Measurements from ENCODE around the gene LAMA3.

The LAMA3 gene

GRCh38 chr18:23658285-23658684 is 31.0 kb upstream of the LAMA3 start:
- ATAC-seq (replicated peaks) (no peak), DNase-seq (no peak)
- peaks cover 47 to 55% of the 10 kb centered on the region in 2 donors for H3K27me3 Mint-ChIP-seq
- H3K9me3 Mint-ChIP-seq, result no peaks in the 10 kb centered on the region
- peaks cover 0 to 4% of the 10 kb centered on the region in 2 donors for H3K36me3 Mint-ChIP-seq
- H3K27ac Mint-ChIP-seq, result no peak overlapping the region
- no peak overlapping the region for H3K4me3 Mint-ChIP-seq
- peaks cover 10 to 16% of the 10 kb centered on the region in 2 donors for H3K4me1 Mint-ChIP-seq

GRCh38 chr18:23661735-23662308 is 27.4 kb upstream of the LAMA3 start:
- Mint-ChIP-seq H3K4me3 (peak overlapping the region; percentile 71 to 76), H3K27me3 (peaks cover 54 to 59% of the 10 kb centered on the region in 2 donors), H3K27ac (no peak overlapping the region), H3K4me1 (peaks cover 10 to 19% of the 10 kb centered on the region in 2 donors), H3K9me3 (no peaks in the 10 kb centered on the region), H3K36me3 (peaks cover 0 to 4% of the 10 kb centered on the region in 2 donors)
- no peak for DNase-seq
- no peak for ATAC-seq (replicated peaks)

GRCh38 chr18:23662309-23663263 is 26.7 kb upstream of the LAMA3 start, which contains the start of gene ANKRD29:
Gene ANKRD29 (minus strand): TSS chr18:23662911. CDS start chr18:23662730, 181 bp downstream.
- no peak for DNase-seq
- Mint-ChIP-seq H3K27me3 (peaks cover 48 to 54% of the 10 kb centered on the region in 2 donors), H3K4me1 (peaks cover 10 to 19% of the 10 kb centered on the region in 2 donors), H3K36me3 (peaks cover 0 to 4% of the 10 kb centered on the region in 2 donors), H3K27ac (peak within 1 kb of the TSS; percentile 48), H3K4me3 (peak within 1 kb of the TSS; percentile 80 to 82), H3K9me3 (no peaks in the 10 kb centered on the region)
- ATAC-seq (replicated peaks), result peak; percentile 70 to 74

GRCh38 chr18:23664674-23665073 is 24.6 kb upstream of the LAMA3 start:
- H3K27me3 Mint-ChIP-seq, result peaks cover 45 to 50% of the 10 kb centered on the region in 2 donors
- no peak overlapping the region for H3K4me3 Mint-ChIP-seq
- H3K9me3 Mint-ChIP-seq, result no peaks in the 10 kb centered on the region
- DNase-seq (no peak), ATAC-seq (replicated peaks) (no peak)
- H3K27ac Mint-ChIP-seq, result no peak overlapping the region
- peaks cover 10 to 19% of the 10 kb centered on the region in 2 donors for H3K4me1 Mint-ChIP-seq
- peaks cover 0 to 4% of the 10 kb centered on the region in 2 donors for H3K36me3 Mint-ChIP-seq

DNA sequence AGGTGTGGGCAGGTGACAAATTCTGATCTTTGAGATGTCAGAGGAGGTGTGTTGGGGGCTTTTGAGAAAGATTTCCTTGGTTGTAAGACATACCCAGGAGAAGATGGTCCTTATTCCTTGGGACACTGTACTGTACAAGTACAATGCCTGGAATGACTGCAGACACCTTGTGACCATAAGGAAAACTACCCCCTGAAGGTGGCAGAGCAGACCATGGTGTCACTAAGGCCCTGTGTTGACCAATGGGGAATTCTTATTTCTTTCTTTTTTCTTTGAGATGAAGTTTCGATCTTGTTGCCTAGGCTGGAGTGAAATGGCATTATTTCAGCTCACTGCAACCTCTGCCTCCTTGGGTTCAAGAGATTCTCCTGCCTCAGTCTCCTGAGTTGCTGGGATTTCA is 22.1 kb upstream of the LAMA3 start:
- Mint-ChIP-seq H3K9me3 (no peaks in the 10 kb centered on the region), H3K27me3 (peaks cover 29% of the 10 kb centered on the region in 2 donors), H3K4me1 (peaks cover 5 to 12% of the 10 kb centered on the region in 2 donors), H3K4me3 (no peak overlapping the region), H3K27ac (peak overlapping the region; percentile 68), H3K36me3 (peaks cover 0 to 4% of the 10 kb centered on the region in 2 donors)
- ATAC-seq (replicated peaks) (no peak), DNase-seq (no peak)

GRCh38 chr18:23668731-23669130 is 20.5 kb upstream of the LAMA3 start:
- Mint-ChIP-seq H3K36me3 (no peaks in the 10 kb centered on the region), H3K4me1 (peaks cover 2 to 6% of the 10 kb centered on the region in 2 donors)

DNA sequence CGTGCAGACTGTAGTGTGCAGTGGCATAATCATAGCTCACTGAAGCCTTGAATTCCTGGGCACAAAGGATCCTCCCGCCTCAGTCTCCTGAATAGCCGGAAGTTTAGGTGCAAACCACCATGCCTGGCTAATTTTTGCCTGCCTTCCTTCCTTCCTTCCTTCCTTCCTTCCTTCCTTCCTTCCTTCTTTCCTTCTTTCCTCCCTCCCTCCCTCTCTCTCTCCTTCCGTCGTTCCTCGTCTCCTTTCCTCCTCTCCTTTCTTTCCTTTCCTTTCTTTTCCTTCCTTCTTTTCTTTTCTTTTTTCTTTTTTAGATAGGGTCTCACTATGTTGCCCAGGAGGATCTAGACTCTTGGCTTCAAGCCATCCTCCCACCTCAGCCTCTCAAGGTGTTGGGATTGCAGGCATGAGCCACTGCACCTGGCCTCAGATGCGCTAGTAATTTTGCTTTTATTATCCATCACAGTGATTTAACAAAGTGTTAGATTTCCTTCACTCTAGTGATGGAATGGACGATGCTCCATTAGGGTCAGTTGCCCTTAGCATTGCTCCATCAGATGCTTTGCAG is 20.0 kb upstream of the LAMA3 start:
- peaks cover 2 to 6% of the 10 kb centered on the region in 2 donors for H3K4me1 Mint-ChIP-seq
- ATAC-seq (replicated peaks), result no peak
- no peak for DNase-seq
- no peaks in the 10 kb centered on the region for H3K9me3 Mint-ChIP-seq
- peaks cover 17 to 18% of the 10 kb centered on the region in 2 donors for H3K27me3 Mint-ChIP-seq
- no peaks in the 10 kb centered on the region for H3K36me3 Mint-ChIP-seq
- H3K27ac Mint-ChIP-seq, result no peak overlapping the region
- H3K4me3 Mint-ChIP-seq, result no peak overlapping the region

More at GRCh38 chr18:23668731-23669130, 20.5 kb upstream of the LAMA3 start:
- H3K9me3 Mint-ChIP-seq, result no peaks in the 10 kb centered on the region
- no peak overlapping the region for H3K27ac Mint-ChIP-seq
- DNase-seq, result no peak
- H3K27me3 Mint-ChIP-seq, result peaks cover 17 to 18% of the 10 kb centered on the region in 2 donors
- ATAC-seq (replicated peaks), result no peak
- H3K4me3 Mint-ChIP-seq, result no peak overlapping the region

- no peaks in the 10 kb centered on the region for H3K9me3 Mint-ChIP-seq
- no peaks in the 10 kb centered on the region for H3K36me3 Mint-ChIP-seq
- no peak overlapping the region for H3K4me3 Mint-ChIP-seq
- ATAC-seq (replicated peaks) (no peak), DNase-seq (no peak)
- peaks cover 17 to 18% of the 10 kb centered on the region in 2 donors for H3K27me3 Mint-ChIP-seq
- H3K4me1 Mint-ChIP-seq, result peaks cover 2 to 6% of the 10 kb centered on the region in 2 donors
- no peak overlapping the region for H3K27ac Mint-ChIP-seq
These were observed 19.3 kb upstream of the LAMA3 start for GRCh38 chr18:23669804-23670405.

DNA sequence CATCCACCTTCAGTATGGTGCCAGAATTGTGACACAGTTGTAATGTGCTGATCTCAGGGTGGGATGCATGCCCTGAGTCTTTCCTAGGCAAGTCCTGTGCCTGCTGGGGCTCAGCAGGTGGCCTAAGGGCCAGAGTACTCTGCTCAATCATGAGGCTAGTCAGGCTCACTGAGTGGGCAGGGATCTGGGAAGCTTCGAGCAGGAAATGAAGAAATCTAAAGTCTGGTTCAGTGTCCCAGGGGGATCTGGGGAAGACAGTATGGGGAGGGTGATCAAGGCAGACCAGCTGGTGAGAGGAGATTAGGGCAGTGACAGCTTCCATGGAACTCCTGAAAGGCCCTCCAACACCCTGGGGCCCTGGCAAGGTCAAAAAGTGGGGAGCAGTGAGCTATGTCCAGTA is 17.7 kb upstream of the LAMA3 start:
- ATAC-seq (replicated peaks) (no peak), DNase-seq (no peak)
- H3K9me3 Mint-ChIP-seq, result no peaks in the 10 kb centered on the region
- no peak overlapping the region for H3K4me3 Mint-ChIP-seq
- no peaks in the 10 kb centered on the region for H3K36me3 Mint-ChIP-seq
- no peak overlapping the region for H3K27ac Mint-ChIP-seq
- H3K27me3 Mint-ChIP-seq, result peaks cover 14 to 17% of the 10 kb centered on the region in 2 donors
- peaks cover 2 to 6% of the 10 kb centered on the region in 2 donors for H3K4me1 Mint-ChIP-seq

- no peak for DNase-seq
- Mint-ChIP-seq H3K27ac (no peak overlapping the region), H3K27me3 (peaks cover 9 to 10% of the 10 kb centered on the region in 2 donors), H3K9me3 (no peaks in the 10 kb centered on the region), H3K4me1 (peaks cover 2 to 6% of the 10 kb centered on the region in 2 donors), H3K4me3 (no peak overlapping the region), H3K36me3 (no peaks in the 10 kb centered on the region)
- ATAC-seq (replicated peaks), result peak; percentile 73 to 75
These were observed 15.5 kb upstream of the LAMA3 start for GRCh38 chr18:23673725-23674124.

DNA sequence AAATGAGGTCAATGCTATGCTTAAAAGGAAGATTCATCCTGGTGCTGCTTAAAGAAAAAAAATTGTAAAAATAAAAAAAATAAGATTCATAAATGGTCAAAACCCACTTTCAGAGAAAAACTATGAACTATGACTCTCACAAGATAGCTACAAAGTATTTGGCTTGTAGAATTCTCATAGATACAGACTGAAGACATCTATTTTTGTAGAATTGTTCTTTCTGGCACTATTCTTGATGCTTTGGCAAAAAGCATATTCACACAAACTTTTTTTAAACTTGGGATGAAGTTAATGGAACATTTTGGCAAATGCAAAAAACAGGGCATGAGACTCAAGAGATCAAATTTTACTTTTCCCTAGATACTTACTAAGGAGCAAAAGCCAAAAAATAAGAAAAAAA is 14.0 kb upstream of the LAMA3 start:
- peaks cover 6 to 11% of the 10 kb centered on the region in 2 donors for H3K27me3 Mint-ChIP-seq
- DNase-seq (no peak), ATAC-seq (replicated peaks) (no peak)
- H3K4me3 Mint-ChIP-seq, result no peak overlapping the region
- H3K4me1 Mint-ChIP-seq, result peaks cover 2 to 6% of the 10 kb centered on the region in 2 donors
- no peak overlapping the region for H3K27ac Mint-ChIP-seq
- no peaks in the 10 kb centered on the region for H3K36me3 Mint-ChIP-seq
- H3K9me3 Mint-ChIP-seq, result no peaks in the 10 kb centered on the region

GRCh38 chr18:23675896-23676295 is 13.4 kb upstream of the LAMA3 start:
- no peak for DNase-seq
- Mint-ChIP-seq H3K27ac (no peak overlapping the region), H3K9me3 (no peaks in the 10 kb centered on the region), H3K4me1 (peaks cover 2 to 6% of the 10 kb centered on the region in 2 donors), H3K4me3 (no peak overlapping the region), H3K36me3 (no peaks in the 10 kb centered on the region), H3K27me3 (peaks cover 6 to 11% of the 10 kb centered on the region in 2 donors)
- ATAC-seq (replicated peaks), result no peak

- H3K9me3 Mint-ChIP-seq, result peaks cover 0 to 2% of the 10 kb centered on the region in 2 donors
- H3K36me3 Mint-ChIP-seq, result no peaks in the 10 kb centered on the region
- no peak overlapping the region for H3K27ac Mint-ChIP-seq
- peaks cover 23 to 26% of the 10 kb centered on the region in 2 donors for H3K27me3 Mint-ChIP-seq
- ATAC-seq (replicated peaks) (no peak), DNase-seq (no peak)
- no peak overlapping the region for H3K4me3 Mint-ChIP-seq
- no peaks in the 10 kb centered on the region for H3K4me1 Mint-ChIP-seq
These were observed 7.2 kb upstream of the LAMA3 start for GRCh38 chr18:23682045-23682444.

GRCh38 chr18:23682472-23682871 is 6.8 kb upstream of the LAMA3 start:
- no peak overlapping the region for H3K27ac Mint-ChIP-seq
- H3K4me3 Mint-ChIP-seq, result no peak overlapping the region
- peaks cover 0 to 2% of the 10 kb centered on the region in 2 donors for H3K9me3 Mint-ChIP-seq
- no peaks in the 10 kb centered on the region for H3K36me3 Mint-ChIP-seq
- peaks cover 27 to 30% of the 10 kb centered on the region in 2 donors for H3K27me3 Mint-ChIP-seq
- ATAC-seq (replicated peaks), result peak in 1 of 2 donors; percentile 33
- no peak for DNase-seq
- no peaks in the 10 kb centered on the region for H3K4me1 Mint-ChIP-seq

All from stimulated activated naive B cell treated with anti-CD40 and anti-IgM and Interleukin-4, amounts not matched to agents 10 μg/mL and 1 μg/mL and 100 μg/mL, for 72 hours (primary cell).